HG03139 (cell line): Measurements from ENCODE around the gene FPR2.
"Not testable (repeated sequence)": the region's sequence is repeated elsewhere in the genome, so short reads cannot be mapped to it uniquely, and the experiment has no call there.

Source experiments
- ATAC-seq: cut with Tn5 transposase; IDR thresholded peaks from one replicate; pipeline ENCODE4 v1.9.1; 2021; ENCODE audit not compliant: unreplicated experiment

Gene FPR2

GRCh38 chr19:51803967-51804366 is 43.0 kb downstream of the FPR2 start:
- no peak for ATAC-seq

- ATAC-seq, result not testable (repeated sequence)
These were observed 43.8 kb downstream of the FPR2 start for GRCh38 chr19:51804789-51805188.

GRCh38 chr19:51805396-51805795 is 44.4 kb downstream of the FPR2 start:
- ATAC-seq, result not testable (repeated sequence)

- ATAC-seq, result not testable (repeated sequence)
These were observed 45.6 kb downstream of the FPR2 start for GRCh38 chr19:51806571-51806970.

GRCh38 chr19:51807111-51807701 is 46.2 kb downstream of the FPR2 start:
- ATAC-seq, result no peak

- no peak for ATAC-seq
These were observed 46.9 kb downstream of the FPR2 start for GRCh38 chr19:51807925-51808324.

- no peak for ATAC-seq
These were observed 47.5 kb downstream of the FPR2 start for GRCh38 chr19:51808333-51808986.

GRCh38 chr19:51809787-51810186 is 48.8 kb downstream of the FPR2 start:
- ATAC-seq, result no peak

- no peak for ATAC-seq
These were observed 49.2 kb downstream of the FPR2 start for GRCh38 chr19:51810223-51810622.

- no peak for ATAC-seq
These were observed 50.4 kb downstream of the FPR2 start for GRCh38 chr19:51811344-51811743.

GRCh38 chr19:51815043-51815442 is 54.1 kb downstream of the FPR2 start:
- no peak for ATAC-seq

GRCh38 chr19:51816711-51817110 is 55.7 kb downstream of the FPR2 start:
- no peak for ATAC-seq

GRCh38 chr19:51820011-51820410 is 59.0 kb downstream of the FPR2 start:
- no peak for ATAC-seq
